Neural cell (in vitro differentiated cells): ENCODE results near the gene SLC18B1.

Experiments used
- CTCF ChIP-seq: fragments of 450-650 bp; IDR thresholded peaks from 2 replicates; pipeline ENCODE4 v1.5.1; 2014; ENCODE audit warnings: antibody characterized with exemption, mild to moderate bottlenecking, moderate library complexity; ENCODE audit not compliant: poor library complexity, severe bottlenecking
- POLR2AphosphoS5 ChIP-seq: IDR thresholded peaks from 2 replicates; pipeline ENCODE4 v1.6.1; 2012

- TF ChIP-seq CTCF (no peak), POLR2AphosphoS5 (no peak)
These were observed 47.8 kb downstream of the SLC18B1 start for GRCh38 chr6:132750455-132751248.
